Measurements from ENCODE around the gene EIF4G3.
"Not testable (repeated sequence)": the region's sequence is repeated elsewhere in the genome, so short reads cannot be mapped to it uniquely, and the experiment has no call there.

The EIF4G3 gene

GRCh38 chr1:21152423-21153100 is 24.1 kb downstream of the EIF4G3 start:
- DNase-seq: no peak

- DNase-seq: no peak
These were observed 26.8 kb downstream of the EIF4G3 start for GRCh38 chr1:21149855-21150432.

- peak; percentile 22 for DNase-seq
These were observed 27.3 kb downstream of the EIF4G3 start for GRCh38 chr1:21149430-21149854.

- DNase-seq: no peak
These were observed 32.9 kb downstream of the EIF4G3 start for GRCh38 chr1:21143752-21144151.

GRCh38 chr1:21143138-21143537 is 33.6 kb downstream of the EIF4G3 start:
- DNase-seq: no peak

GRCh38 chr1:21141030-21141429 is 35.7 kb downstream of the EIF4G3 start:
- no peak for DNase-seq

- DNase-seq: peak; percentile 14
These were observed 37.1 kb downstream of the EIF4G3 start for GRCh38 chr1:21139601-21140000.

- not testable (repeated sequence) for DNase-seq
These were observed 40.4 kb downstream of the EIF4G3 start for GRCh38 chr1:21136344-21136743.

GRCh38 chr1:21131200-21131599 is 45.5 kb downstream of the EIF4G3 start:
- DNase-seq: no peak

GRCh38 chr1:21129407-21129806 is 47.3 kb downstream of the EIF4G3 start:
- DNase-seq: no peak

- DNase-seq: no peak
These were observed 50.4 kb downstream of the EIF4G3 start for GRCh38 chr1:21126324-21126723.

- DNase-seq: no peak
These were observed 51.9 kb downstream of the EIF4G3 start for GRCh38 chr1:21124846-21125245.

- DNase-seq: no peak
These were observed 53.3 kb downstream of the EIF4G3 start for GRCh38 chr1:21123287-21123948.

GRCh38 chr1:21121764-21122471 is 54.8 kb downstream of the EIF4G3 start:
- DNase-seq: no peak

- no peak for DNase-seq
These were observed 58.5 kb downstream of the EIF4G3 start for GRCh38 chr1:21118167-21118566.

- no peak for DNase-seq
These were observed 59.1 kb downstream of the EIF4G3 start for GRCh38 chr1:21117597-21118001.

- DNase-seq: no peak
These were observed 59.5 kb downstream of the EIF4G3 start for GRCh38 chr1:21117159-21117558.

GRCh38 chr1:21115098-21115760 is 61.5 kb downstream of the EIF4G3 start:
- DNase-seq: no peak

- no peak for DNase-seq
These were observed 62.3 kb downstream of the EIF4G3 start for GRCh38 chr1:21114431-21114830.

- DNase-seq: no peak
These were observed 66.5 kb downstream of the EIF4G3 start for GRCh38 chr1:21110163-21110562.

- DNase-seq: no peak
These were observed 70.0 kb downstream of the EIF4G3 start for GRCh38 chr1:21106709-21107108.

- no peak for DNase-seq
These were observed 70.5 kb downstream of the EIF4G3 start for GRCh38 chr1:21106238-21106637.

GRCh38 chr1:21105807-21106206 is 70.9 kb downstream of the EIF4G3 start:
- no peak for DNase-seq
